GM12878 (cell line): ENCODE data around the gene CLEC16A. TPM values are rescaled to one million over a fixed set of nuclear protein-coding genes. Genes with fewer than 3 reads are reported as not detected.

Experiments
- ATAC-seq: fragments of 200-7000 bp; cut with Tn5 transposase; 3 replicates; pipeline ENCODE4 v1.9.1; 2020; ENCODE audit warnings: mild to moderate bottlenecking, moderate library complexity
- BruUV-seq: library from RNA; stranded (reverse); fragments of 400-500 nt; replicated peaks from 2 replicates; lab custom pipeline; 2021; lab: Mats Ljungman, UMichigan
- CTCF ChIA-PET: fragments of 300-600 bp; sonication (Branson Sonifier 250); formaldehyde crosslinking; extraction: SDS; loops from one replicate; lab custom pipeline; 2021; ENCODE audit warnings: inconsistent platforms; lab: Yijun Ruan, JAX
- POLR2A ChIA-PET: fragments of 350-600 bp; formaldehyde crosslinking; extraction: SDS; loops from one replicate; lab custom pipeline; 2021; ENCODE audit warnings: inconsistent platforms; lab: Charles Lee
- RAD21 ChIA-PET: fragments of 300-600 bp; sonication (Branson Sonifier 250); formaldehyde crosslinking; loops from one replicate; lab custom pipeline; 2023; ENCODE audit warnings: antibody characterized with exemption; ENCODE audit not compliant: unreplicated experiment; lab: Charles Lee
- SMC1A ChIA-PET: fragments of 300-600 bp; sonication (Branson Sonifier 250); formaldehyde crosslinking; loops from one replicate; lab custom pipeline; 2023; ENCODE audit not compliant: unreplicated experiment, uncharacterized antibody; lab: Charles Lee
- DNase-seq: peaks from one replicate; pipeline ENCODE4 v3.0.0-alpha.2; 2011; ENCODE audit warnings: low read depth, low spot score
- FAIRE-seq: peaks from 3 replicates; lab custom pipeline; 2011; peaks lifted over from hg19 to GRCh38; lab: Jason Lieb, UNC
- H2AFZ ChIP-seq: 2 replicates; pipeline ENCODE4 v1.6.0; 2011; ENCODE audit warnings: low read depth, low read length, control low read depth; ENCODE audit not compliant: control insufficient read depth
- H3K27ac ChIP-seq: 2 replicates; pipeline ENCODE4 v1.5.1; 2011; ENCODE audit warnings: control low read depth; ENCODE audit not compliant: control insufficient read depth, insufficient read depth
- H3K27me3 ChIP-seq, 2 experiments: replicated peaks in 1 of 2; 2 replicates each; pipeline versions ENCODE4 v1.6.0 to v1.6.1; 2011; ENCODE audit warnings: low read length in 1 of 2; ENCODE audit not compliant: control insufficient read depth in 2 of 2, insufficient read depth in 2 of 2
- H3K36me3 ChIP-seq, 2 experiments: 2 replicates each; pipeline ENCODE4 v1.5.1; 2011; ENCODE audit warnings: low read length in 1 of 2; ENCODE audit not compliant: control insufficient read depth in 2 of 2, insufficient read depth in 2 of 2
- H3K4me1 ChIP-seq: 2 replicates; pipeline ENCODE4 v1.6.1; 2011; ENCODE audit warnings: mild to moderate bottlenecking, low read length, moderate library complexity, mixed read lengths; ENCODE audit not compliant: control insufficient read depth, insufficient read depth
- H3K4me2 ChIP-seq: 2 replicates; pipeline ENCODE4 v1.6.0; 2011; ENCODE audit warnings: control low read depth; ENCODE audit not compliant: control insufficient read depth, insufficient read depth
- H3K4me3 ChIP-seq: fragments of 200-600 bp; sonication (generic); 2 replicates; pipeline ENCODE4 v1.5.1; 2016
- H3K79me2 ChIP-seq: 2 replicates; pipeline ENCODE4 v1.6.0; 2011; ENCODE audit warnings: low read length; ENCODE audit not compliant: control insufficient read depth, insufficient read depth
- H3K9ac ChIP-seq: 2 replicates; pipeline ENCODE4 v1.8.0; 2011; ENCODE audit warnings: low read length, control low read depth, mixed read lengths; ENCODE audit not compliant: control insufficient read depth, insufficient read depth
- H3K9me3 ChIP-seq: replicated peaks from 3 replicates; pipeline ENCODE4 v1.5.1; 2011; ENCODE audit warnings: mild to moderate bottlenecking, low read length; ENCODE audit not compliant: control insufficient read depth, insufficient read depth
- H4K20me1 ChIP-seq: 2 replicates; pipeline ENCODE4 v1.6.0; 2011; ENCODE audit not compliant: control insufficient read depth, insufficient read depth
- EP300 ChIP-seq, 2 experiments: fragments of 150-350 bp in 1 of 2; IDR thresholded peaks; 2 replicates each; pipeline ENCODE4 v1.6.1; 2011 to 2012; ENCODE audit warnings: low read depth in 2 of 2, low read length in 2 of 2, borderline replicate concordance in 1 of 2, improper control_type of control experiment in 1 of 2, inconsistent platforms in 1 of 2; ENCODE audit not compliant: control insufficient read depth in 1 of 2
- ESRRA ChIP-seq: IDR thresholded peaks from 2 replicates; pipeline ENCODE4 v1.6.1; 2012; ENCODE audit warnings: mild to moderate bottlenecking, low read length, improper control_type of control experiment
- PBX3 ChIP-seq: IDR thresholded peaks from 2 replicates; pipeline ENCODE4 v1.6.1; 2011; ENCODE audit warnings: mild to moderate bottlenecking, low read depth, low read length, moderate library complexity; ENCODE audit not compliant: insufficient replicate concordance
- RBBP5 ChIP-seq: fragments of 200-600 bp; sonication (generic); conservative IDR thresholded peaks from 2 replicates; pipeline ENCODE4 v1.6.1; 2016
- WGBS: methylation state at CpG from one replicate; pipeline ENCODE4 v1.1.6; 2016; ENCODE audit warnings: low lambda C conversion rate; ENCODE audit not compliant: insufficient replicate concordance, insufficient coverage; ENCODE audit errors: missing lambda C conversion rate; 5-methylcytosine and 5-hydroxymethylcytosine counted together
- in situ Hi-C: fragments of 300-500 bp; cut with MboI; formaldehyde crosslinking; loops from 9 replicates; pipeline ENCODE4 v1.14.3; 2018; ENCODE audit warnings: mixed read lengths
- intact Hi-C: fragments of 100-400 bp; cut with micrococcal nuclease; formaldehyde crosslinking; loops from one replicate; pipeline ENCODE4 v1.14.2; 2022; ENCODE audit not compliant: unreplicated experiment
- polyA plus RNA-seq, 11 experiments: library from polyadenylated mRNA; depleted of rRNA in 4 of 11; unstranded in 6 of 11; stranded (reverse) in 5 of 11; fragments of >200 nt; fragmentation: Nextera tagmentation in 4 of 11; fragmentation: Illumina TruSeq in 1 of 11; extraction: Ambion mirVana in 4 of 11; extraction: Trizol in 1 of 11; gene quantifications; 1 replicate in 1 of 11; 2 replicates in 10 of 11; pipeline versions ENCODE4 v1.2.1 to v1.2.3, GENCODE V29; 2011 to 2016; ENCODE audit warnings: inconsistent platforms in 2 of 11, missing spikeins in 2 of 11, low read depth in 1 of 11
- total RNA-seq, 4 experiments: library from RNA; depleted of rRNA in 3 of 4; stranded (reverse); fragments of >200 nt in 3 of 4; fragmentation: Illumina TruSeq in 1 of 4; extraction: Trizol in 1 of 4; gene quantifications; 2 replicates each; pipeline versions ENCODE4 v1.2.1 to v1.2.3, GENCODE V29; 2013 to 2021

The CLEC16A gene
- total and polyA plus RNA-seq, 10 of the 15 experiments (the other 5 are each of a cell fraction or from before 2014, with no cell fraction given) = 1.5 to 28.8 (median 19.2) TPM

- CTCF ChIA-PET = interaction anchor here (4.1 kb wide), 1 partner anchor 12 kb away, joined by 20 read pairs; no protein-coding TSS in a partner anchor
- Histone ChIP-seq H3K27ac (no peak overlapping the region), H2AFZ (no peak overlapping the region), H3K4me1 (peaks cover 57% of the 10 kb centered on the region), H3K4me3 (no peak overlapping the region), H3K79me2 (no peaks in the 10 kb centered on the region), H4K20me1 (no peaks in the 10 kb centered on the region)
- DNase-seq = no peak
- in situ Hi-C loops (no loop called here), intact Hi-C loops (no loop called here)
- RAD21 ChIA-PET = interaction anchor here (1.0 to 2.6 kb wide), 2 partner anchors 12 to 136 kb away, joined by 3 to 11 read pairs; no protein-coding TSS in a partner anchor
- SMC1A ChIA-PET = interaction anchor here (0.6 to 3.8 kb wide), 5 partner anchors 10 to 280 kb away, joined by 3 to 23 read pairs (median 5); no protein-coding TSS in a partner anchor
- WGBS = 91% methylated on average over 6 of the region's 6 CpGs
- ATAC-seq = no peak
- BruUV-seq = no TSS peak
- POLR2A ChIA-PET = interaction anchor here (0.6 to 1.2 kb wide), 4 partner anchors 12 to 268 kb away, joined by 3 read pairs; no protein-coding TSS in a partner anchor
- TF ChIP-seq PBX3 = no peak
- TF ChIP-seq EP300 (IDR thresholded peaks at IDR 0.05; ENCODE audit: borderline replicate concordance in 1 of 2, control insufficient read depth in 1 of 2, low read depth in 2 of 2, low read length in 2 of 2) = no peak
- no peak for TF ChIP-seq ESRRA
- TF ChIP-seq RBBP5 = no peak
- TF ChIP-seq, all 136 proteins: peak for 0
- no peak for FAIRE-seq
- H3K4me2 ChIP-seq = no peak overlapping the region
- no peaks in the 10 kb centered on the region for H3K9me3 ChIP-seq
- H3K27me3 ChIP-seq = no peaks in the 10 kb centered on the region
- no peak overlapping the region for H3K9ac ChIP-seq
- peaks cover 0 to 7% of the 10 kb centered on the region in 2 experiments; a peak in 2 of 4 replicates for H3K36me3 ChIP-seq
Observed at GRCh38 chr16:11090232-11090631, 145.9 kb downstream of the CLEC16A start.
